Lung (tissue), 12 donors: Measurements from ENCODE around the gene GCGR. TPM values are rescaled to one million over a fixed set of nuclear protein-coding genes. Genes with fewer than 3 reads are reported as not detected.

Source experiments
- ATAC-seq: fragments of 200-7000 bp; cut with Tn5 transposase; one replicate; pipeline ENCODE4 v1.9.1; 2020; ENCODE audit warnings: moderate number of reproducible peaks; ENCODE audit not compliant: insufficient read depth, low FRiP score
- DNase-seq, 3 donors: peaks; one replicate each; pipeline ENCODE4 v3.0.0-alpha.2; 2013 to 2017
- H3K27ac ChIP-seq, 2 donors: one replicate each; pipeline ENCODE4 v1.5.1; 2013; ENCODE audit warnings: mild to moderate bottlenecking in 2 of 2, moderate library complexity in 2 of 2, control low read depth in 1 of 2, inconsistent platforms in 1 of 2, low read depth in 1 of 2, low read length in 1 of 2
- H3K27me3 ChIP-seq, 3 donors: one replicate each; pipeline ENCODE4 v1.5.1; 2013; ENCODE audit warnings: low read length in 2 of 3; ENCODE audit not compliant: control insufficient read depth in 3 of 3, insufficient read depth in 3 of 3
- H3K36me3 ChIP-seq, 4 donors: one replicate each; pipeline ENCODE4 v1.5.1; 2013; ENCODE audit warnings: low read length in 4 of 4, mild to moderate bottlenecking in 1 of 4, moderate library complexity in 1 of 4; ENCODE audit not compliant: control insufficient read depth in 4 of 4, insufficient read depth in 4 of 4
- H3K4me1 ChIP-seq, 5 donors: one replicate each; pipeline ENCODE4 v1.5.1; 2013; ENCODE audit warnings: low read length in 5 of 5, mild to moderate bottlenecking in 2 of 5, moderate library complexity in 1 of 5; ENCODE audit not compliant: control insufficient read depth in 5 of 5, insufficient read depth in 5 of 5
- H3K4me3 ChIP-seq: one replicate; pipeline ENCODE4 v1.5.1; 2013; ENCODE audit warnings: mild to moderate bottlenecking, control low read depth, moderate library complexity
- H3K9ac ChIP-seq, 2 donors: one replicate each; pipeline ENCODE4 v1.5.1; 2013; ENCODE audit warnings: low read length in 2 of 2, control low read depth in 1 of 2; ENCODE audit not compliant: insufficient read depth in 1 of 2
- H3K9me3 ChIP-seq, 4 donors: one replicate each; pipeline ENCODE4 v1.5.1; 2013; ENCODE audit warnings: low read length in 3 of 4, mild to moderate bottlenecking in 1 of 4, moderate library complexity in 1 of 4; ENCODE audit not compliant: control insufficient read depth in 4 of 4, insufficient read depth in 3 of 4
- WGBS, 2 donors: extraction: QIAGEN DNeasy Blood & Tissue Kit; methylation state at CpG; one replicate each; pipeline ENCODE4 v1.1.7; 2013; 5-methylcytosine and 5-hydroxymethylcytosine counted together
- polyA plus RNA-seq, 2 donors: library from polyadenylated mRNA; stranded (reverse); fragments of 200-250 nt; gene quantifications; one replicate each; pipeline ENCODE4 v1.2.1, GENCODE V29; 2013
- total RNA-seq, 2 donors: library from RNA; depleted of rRNA in 1 of 2; stranded (reverse); fragments of >200 nt in 1 of 2; gene quantifications; one replicate each; pipeline ENCODE4 v1.2.1, GENCODE V29; 2014 to 2021
- TF ChIP-seq, protein P1 (sequence below): IDR thresholded peaks from 2 replicates; pipeline ENCODE4 v1.5.1; 2012; ENCODE audit warnings: mild to moderate bottlenecking; ENCODE audit errors: control extremely low read depth, extremely low read depth
- donor health status: control.
- donor health status: control.
- donor health status: Bipolar disorder and iron deficiency.
- donor health status: healthy.
- donor health status: DM: yes; HTN: yes; CAD: no.

The GCGR gene
- total and polyA plus RNA-seq, 4 donors: 0.09 to 0.12 (median 0.11) TPM; not detected in 1

- Histone ChIP-seq H3K27me3 (peaks cover 6 to 47% (median 21%) of the 10 kb centered on the region in 3 donors), H3K4me1 (peaks cover 0 to 4% (median 0%) of the 10 kb centered on the region in 5 donors), H3K36me3 (no peaks in the 10 kb centered on the region), H3K4me3 (no peak overlapping the region), H3K27ac (no peak overlapping the region), H3K9ac (no peak overlapping the region), H3K9me3 (peaks cover 0 to 6% (median 0%) of the 10 kb centered on the region in 4 donors)
- no peak for DNase-seq
- TF ChIP-seq, protein P1, sequence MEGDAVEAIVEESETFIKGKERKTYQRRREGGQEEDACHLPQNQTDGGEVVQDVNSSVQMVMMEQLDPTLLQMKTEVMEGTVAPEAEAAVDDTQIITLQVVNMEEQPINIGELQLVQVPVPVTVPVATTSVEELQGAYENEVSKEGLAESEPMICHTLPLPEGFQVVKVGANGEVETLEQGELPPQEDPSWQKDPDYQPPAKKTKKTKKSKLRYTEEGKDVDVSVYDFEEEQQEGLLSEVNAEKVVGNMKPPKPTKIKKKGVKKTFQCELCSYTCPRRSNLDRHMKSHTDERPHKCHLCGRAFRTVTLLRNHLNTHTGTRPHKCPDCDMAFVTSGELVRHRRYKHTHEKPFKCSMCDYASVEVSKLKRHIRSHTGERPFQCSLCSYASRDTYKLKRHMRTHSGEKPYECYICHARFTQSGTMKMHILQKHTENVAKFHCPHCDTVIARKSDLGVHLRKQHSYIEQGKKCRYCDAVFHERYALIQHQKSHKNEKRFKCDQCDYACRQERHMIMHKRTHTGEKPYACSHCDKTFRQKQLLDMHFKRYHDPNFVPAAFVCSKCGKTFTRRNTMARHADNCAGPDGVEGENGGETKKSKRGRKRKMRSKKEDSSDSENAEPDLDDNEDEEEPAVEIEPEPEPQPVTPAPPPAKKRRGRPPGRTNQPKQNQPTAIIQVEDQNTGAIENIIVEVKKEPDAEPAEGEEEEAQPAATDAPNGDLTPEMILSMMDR: no peak
- WGBS, 2 donors: 25 to 33% methylated on average over 21 to 23 of the region's 23 CpGs
- no peak for ATAC-seq
Observed at GRCh38 chr17:81806461-81807209, 2.7 kb downstream of the GCGR start.

GRCh38 chr17:81807210-81807719 lies 3.3 kb downstream of the GCGR start:
- H3K9me3 ChIP-seq: peaks cover 0 to 6% (median 0%) of the 10 kb centered on the region in 4 donors
- H3K27ac ChIP-seq: no peak overlapping the region
- H3K4me3 ChIP-seq: no peak overlapping the region
- TF ChIP-seq, protein P1: no peak
- H3K9ac ChIP-seq: no peak overlapping the region
- no peaks in the 10 kb centered on the region for H3K36me3 ChIP-seq
- H3K27me3 ChIP-seq: peaks cover 6 to 41% (median 16%) of the 10 kb centered on the region in 3 donors
- WGBS, 2 donors: 53 to 58% methylated on average over 18 of the region's 18 CpGs
- ATAC-seq: no peak
- H3K4me1 ChIP-seq: peaks cover 0 to 4% (median 0%) of the 10 kb centered on the region in 5 donors
- DNase-seq: no peak

DNA sequence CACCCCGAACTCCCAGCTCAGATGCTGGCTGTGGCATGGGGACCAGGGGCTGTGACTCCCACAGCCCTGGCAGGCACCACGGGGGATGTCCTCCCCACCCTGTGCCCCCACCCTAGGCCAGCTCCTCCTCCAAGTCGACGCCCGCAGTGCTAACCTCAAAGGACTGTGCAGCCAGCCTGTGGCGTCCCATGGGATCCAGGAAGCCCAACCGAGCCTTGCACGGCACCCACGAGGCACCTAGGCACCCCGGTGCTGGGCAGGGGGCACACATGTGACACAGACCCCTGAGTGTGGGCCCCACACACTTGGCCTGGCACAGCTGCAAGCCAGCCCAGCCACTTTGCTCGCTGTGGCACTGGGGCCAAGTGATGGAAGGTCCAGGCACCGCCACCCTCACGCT lies 3.9 kb downstream of the GCGR start:
- Histone ChIP-seq H3K4me3 (no peak overlapping the region), H3K9me3 (peaks cover 0 to 6% (median 0%) of the 10 kb centered on the region in 4 donors), H3K27me3 (peaks cover 6 to 35% (median 10%) of the 10 kb centered on the region in 3 donors), H3K4me1 (peaks cover 0 to 4% (median 0%) of the 10 kb centered on the region in 5 donors), H3K9ac (no peak overlapping the region), H3K36me3 (no peaks in the 10 kb centered on the region), H3K27ac (no peak overlapping the region)
- DNase-seq (no peak), ATAC-seq (no peak)
- TF ChIP-seq, protein P1: no peak
- WGBS, 2 donors: 68 to 70% methylated on average over 13 of the region's 13 CpGs
